LNCAP (cell line): ENCODE data around the gene KRT82.

Source experiments
- TF ChIP-seq, protein P1 (sequence below): fragments of 450-650 bp; IDR thresholded peaks from 2 replicates; pipeline ENCODE4 v1.5.1; 2017; ENCODE audit warnings: mild to moderate bottlenecking

Gene KRT82

DNA sequence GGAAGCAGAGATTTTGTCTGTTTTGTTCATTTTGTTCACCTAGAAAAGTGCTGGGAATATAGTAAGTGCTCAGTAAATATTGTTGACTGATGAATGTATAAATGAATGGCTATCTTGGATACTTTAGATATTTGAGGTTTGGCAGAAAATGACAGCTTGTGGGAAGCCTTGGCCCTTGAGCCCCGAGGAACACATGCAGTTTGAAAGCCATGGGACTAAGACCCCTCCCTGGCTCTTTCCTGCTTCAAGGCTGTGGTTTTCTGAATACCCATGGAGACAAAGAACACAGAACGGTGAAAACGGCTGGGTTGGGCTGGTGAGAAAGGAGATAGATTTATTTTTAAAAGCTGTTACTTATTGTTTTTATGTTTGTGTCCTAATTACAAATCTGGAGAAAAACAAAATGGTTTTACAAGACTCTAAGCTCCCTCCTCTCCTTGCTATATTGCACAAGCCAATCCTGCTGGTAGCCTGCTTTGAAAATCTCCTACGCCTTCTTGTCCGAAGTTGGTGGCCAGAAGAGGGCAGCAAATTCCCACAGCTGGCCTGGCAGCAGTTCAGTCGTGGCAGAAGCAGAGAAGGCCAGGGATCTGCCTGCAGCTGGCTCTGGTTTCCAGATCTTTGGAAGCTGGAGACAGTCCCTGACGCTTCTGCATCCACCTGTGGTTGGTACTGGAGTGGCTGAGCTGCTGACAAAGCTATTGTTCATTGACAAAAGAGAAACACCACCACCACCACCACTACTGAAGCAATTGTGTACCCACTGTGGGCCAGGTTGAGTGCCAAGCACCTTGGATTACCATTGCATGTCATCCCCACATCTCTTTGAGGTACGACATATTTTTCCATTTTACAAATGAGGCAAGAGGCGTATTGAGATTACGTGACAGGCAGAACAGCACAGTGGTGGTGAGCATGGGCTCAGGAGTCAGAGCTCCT, 33.6 kb downstream of the KRT82 start:
- TF ChIP-seq, protein P1, sequence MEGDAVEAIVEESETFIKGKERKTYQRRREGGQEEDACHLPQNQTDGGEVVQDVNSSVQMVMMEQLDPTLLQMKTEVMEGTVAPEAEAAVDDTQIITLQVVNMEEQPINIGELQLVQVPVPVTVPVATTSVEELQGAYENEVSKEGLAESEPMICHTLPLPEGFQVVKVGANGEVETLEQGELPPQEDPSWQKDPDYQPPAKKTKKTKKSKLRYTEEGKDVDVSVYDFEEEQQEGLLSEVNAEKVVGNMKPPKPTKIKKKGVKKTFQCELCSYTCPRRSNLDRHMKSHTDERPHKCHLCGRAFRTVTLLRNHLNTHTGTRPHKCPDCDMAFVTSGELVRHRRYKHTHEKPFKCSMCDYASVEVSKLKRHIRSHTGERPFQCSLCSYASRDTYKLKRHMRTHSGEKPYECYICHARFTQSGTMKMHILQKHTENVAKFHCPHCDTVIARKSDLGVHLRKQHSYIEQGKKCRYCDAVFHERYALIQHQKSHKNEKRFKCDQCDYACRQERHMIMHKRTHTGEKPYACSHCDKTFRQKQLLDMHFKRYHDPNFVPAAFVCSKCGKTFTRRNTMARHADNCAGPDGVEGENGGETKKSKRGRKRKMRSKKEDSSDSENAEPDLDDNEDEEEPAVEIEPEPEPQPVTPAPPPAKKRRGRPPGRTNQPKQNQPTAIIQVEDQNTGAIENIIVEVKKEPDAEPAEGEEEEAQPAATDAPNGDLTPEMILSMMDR = peak; percentile 87

- TF ChIP-seq, protein P1 = no peak
Observed at GRCh38 chr12:52371716-52372115, 34.4 kb downstream of the KRT82 start.

DNA sequence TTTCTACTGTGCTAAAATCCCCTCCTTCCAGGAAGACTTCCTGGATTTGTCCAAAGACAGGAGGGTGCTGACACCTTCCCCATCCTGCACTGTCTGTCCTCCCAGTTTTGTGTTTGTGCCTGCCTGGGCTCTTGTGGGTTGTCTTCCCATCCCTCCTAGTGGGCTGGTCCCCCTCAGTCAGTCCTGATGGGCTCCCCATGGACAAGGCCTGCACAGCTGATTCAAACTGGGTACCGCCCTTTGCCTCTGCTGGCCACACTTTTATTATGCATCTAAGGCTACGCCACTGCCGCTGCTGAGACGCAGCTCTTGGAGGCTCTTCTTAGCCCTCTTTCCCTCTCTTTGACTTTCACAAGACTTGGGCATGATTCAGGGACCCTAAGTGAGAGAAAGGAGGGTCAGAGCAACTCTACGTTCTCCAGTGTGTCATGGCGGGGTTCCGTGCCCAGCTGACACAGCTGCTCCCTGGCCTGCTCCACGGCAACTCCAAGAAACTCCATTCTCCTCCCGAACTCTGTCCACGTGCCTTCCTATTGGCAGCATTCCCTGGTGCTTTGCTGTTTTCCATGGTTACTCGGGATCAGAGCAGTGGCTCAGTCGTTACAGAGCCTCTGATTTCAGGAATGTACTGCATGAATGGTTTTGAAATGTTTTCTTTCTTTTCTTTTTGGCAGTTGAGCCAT, 35.1 kb downstream of the KRT82 start:
- TF ChIP-seq, protein P1 = no peak

- TF ChIP-seq, protein P1 = no peak
Observed at GRCh38 chr12:52369809-52370208, 36.3 kb downstream of the KRT82 start.

DNA sequence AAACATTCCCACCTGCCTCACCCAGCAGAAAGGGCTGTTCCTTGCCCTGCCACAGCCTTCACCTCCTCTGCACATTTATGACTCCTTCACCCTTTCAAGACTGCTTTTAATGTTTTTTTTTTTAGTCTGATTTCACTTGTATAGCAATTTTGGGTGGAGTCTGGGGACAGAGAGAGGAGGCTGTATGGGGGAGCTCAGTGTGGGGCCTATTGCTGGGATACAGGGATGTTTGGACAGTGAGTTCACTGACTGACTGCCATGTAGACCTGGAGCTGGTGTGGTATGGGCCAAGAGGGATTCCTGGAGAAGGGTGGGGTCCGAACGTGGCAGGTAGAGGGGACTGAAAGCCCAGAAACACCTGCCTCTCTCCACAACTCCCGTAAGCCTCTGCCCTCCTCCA, 36.9 kb downstream of the KRT82 start:
- TF ChIP-seq, protein P1 = no peak

DNA sequence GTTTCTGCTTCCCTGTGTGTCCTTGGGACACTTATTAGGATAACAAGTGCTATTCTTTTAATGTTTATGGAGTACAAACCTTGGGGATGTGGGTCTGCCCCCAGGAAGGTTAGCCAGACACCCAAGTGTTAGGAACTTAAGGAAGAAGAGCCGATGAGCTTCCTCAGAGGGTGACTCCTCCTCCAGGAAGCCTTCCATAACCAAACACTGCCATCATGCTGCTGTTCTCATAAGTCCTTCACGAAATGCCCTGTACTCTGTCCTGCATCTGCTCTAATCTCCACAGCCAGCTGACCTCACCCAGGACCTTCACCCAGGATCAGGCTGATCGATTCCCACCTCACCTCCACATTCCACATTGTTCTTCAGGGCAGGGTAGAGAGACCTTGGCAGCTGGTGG, 37.6 kb downstream of the KRT82 start:
- TF ChIP-seq, protein P1 = no peak

- TF ChIP-seq, protein P1 = no peak
Observed at GRCh38 chr12:52367876-52368275, 38.3 kb downstream of the KRT82 start.
